ENCODE results near the gene PRELP.

DNA sequence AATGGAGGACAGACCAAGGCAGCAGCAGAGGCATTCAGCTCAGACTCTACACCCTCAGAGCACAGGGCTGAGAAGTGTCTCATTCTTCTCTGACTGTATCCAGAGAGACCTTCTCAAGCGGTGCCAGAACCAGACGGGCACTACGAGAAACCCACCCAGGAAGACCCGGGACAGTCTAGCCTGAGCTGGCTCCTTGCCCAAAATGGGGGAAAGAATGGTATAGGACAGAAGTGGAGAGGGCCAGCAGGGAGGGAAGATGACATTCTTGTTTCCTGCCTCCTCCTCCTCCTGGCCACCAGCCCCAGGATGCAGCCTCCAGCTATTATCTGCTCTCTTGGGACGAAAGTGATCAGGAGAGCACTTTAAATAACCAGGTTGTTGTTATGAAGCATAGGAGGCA lies 22.6 kb upstream of the PRELP start:
- TF ChIP-seq, protein P1, sequence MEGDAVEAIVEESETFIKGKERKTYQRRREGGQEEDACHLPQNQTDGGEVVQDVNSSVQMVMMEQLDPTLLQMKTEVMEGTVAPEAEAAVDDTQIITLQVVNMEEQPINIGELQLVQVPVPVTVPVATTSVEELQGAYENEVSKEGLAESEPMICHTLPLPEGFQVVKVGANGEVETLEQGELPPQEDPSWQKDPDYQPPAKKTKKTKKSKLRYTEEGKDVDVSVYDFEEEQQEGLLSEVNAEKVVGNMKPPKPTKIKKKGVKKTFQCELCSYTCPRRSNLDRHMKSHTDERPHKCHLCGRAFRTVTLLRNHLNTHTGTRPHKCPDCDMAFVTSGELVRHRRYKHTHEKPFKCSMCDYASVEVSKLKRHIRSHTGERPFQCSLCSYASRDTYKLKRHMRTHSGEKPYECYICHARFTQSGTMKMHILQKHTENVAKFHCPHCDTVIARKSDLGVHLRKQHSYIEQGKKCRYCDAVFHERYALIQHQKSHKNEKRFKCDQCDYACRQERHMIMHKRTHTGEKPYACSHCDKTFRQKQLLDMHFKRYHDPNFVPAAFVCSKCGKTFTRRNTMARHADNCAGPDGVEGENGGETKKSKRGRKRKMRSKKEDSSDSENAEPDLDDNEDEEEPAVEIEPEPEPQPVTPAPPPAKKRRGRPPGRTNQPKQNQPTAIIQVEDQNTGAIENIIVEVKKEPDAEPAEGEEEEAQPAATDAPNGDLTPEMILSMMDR (IDR thresholded peaks at IDR 0.05) = no peak
- TF ChIP-seq POLR2A (IDR thresholded peaks at IDR 0.05) = no peak

All from transverse colon (tissue), 3 donors.